Fibroblast of peridontal ligament (primary cell): Measurements from ENCODE around the gene CXXC5.
A peak's percentile ranks its signal among the peaks of the same experiment; 100 is the strongest.

Source experiments
- DNase-seq: peaks from one replicate; pipeline ENCODE4 v3.0.0-alpha.2; 2010; ENCODE audit errors: extremely low read depth

Gene CXXC5

DNA sequence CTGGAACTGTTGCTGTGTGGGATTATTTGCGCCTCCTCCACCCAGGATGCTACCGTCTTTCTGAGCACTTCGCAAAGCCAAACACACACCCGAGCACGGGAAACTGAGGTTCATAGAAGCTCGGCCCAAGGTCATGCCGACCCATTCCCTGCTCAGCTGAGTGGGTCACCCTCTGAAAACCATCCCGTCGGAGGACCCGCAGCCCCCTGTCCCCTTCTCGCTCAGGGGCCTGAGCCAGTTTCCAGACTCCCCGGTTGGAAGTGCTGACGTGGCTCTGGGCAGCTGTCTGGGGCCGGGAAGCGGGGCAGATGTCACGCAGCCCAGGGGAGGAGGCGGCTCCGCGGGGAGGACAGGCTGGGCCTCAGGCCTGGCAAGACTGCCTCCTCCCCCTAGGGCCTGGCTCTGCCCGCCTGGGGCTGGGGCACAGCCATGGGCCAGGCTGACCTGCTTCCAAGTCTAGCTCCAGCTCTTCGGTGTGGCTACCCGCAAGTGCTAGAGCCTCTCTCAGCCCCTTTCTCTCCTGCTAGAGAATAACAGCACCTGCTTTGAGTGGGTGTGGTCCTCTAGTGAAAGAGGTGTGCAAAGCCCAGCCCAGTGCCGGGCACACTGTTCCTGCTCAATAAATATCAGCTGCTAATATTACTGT lies 9.9 kb upstream of the CXXC5 start:
- peak; percentile 56 for DNase-seq

DNA sequence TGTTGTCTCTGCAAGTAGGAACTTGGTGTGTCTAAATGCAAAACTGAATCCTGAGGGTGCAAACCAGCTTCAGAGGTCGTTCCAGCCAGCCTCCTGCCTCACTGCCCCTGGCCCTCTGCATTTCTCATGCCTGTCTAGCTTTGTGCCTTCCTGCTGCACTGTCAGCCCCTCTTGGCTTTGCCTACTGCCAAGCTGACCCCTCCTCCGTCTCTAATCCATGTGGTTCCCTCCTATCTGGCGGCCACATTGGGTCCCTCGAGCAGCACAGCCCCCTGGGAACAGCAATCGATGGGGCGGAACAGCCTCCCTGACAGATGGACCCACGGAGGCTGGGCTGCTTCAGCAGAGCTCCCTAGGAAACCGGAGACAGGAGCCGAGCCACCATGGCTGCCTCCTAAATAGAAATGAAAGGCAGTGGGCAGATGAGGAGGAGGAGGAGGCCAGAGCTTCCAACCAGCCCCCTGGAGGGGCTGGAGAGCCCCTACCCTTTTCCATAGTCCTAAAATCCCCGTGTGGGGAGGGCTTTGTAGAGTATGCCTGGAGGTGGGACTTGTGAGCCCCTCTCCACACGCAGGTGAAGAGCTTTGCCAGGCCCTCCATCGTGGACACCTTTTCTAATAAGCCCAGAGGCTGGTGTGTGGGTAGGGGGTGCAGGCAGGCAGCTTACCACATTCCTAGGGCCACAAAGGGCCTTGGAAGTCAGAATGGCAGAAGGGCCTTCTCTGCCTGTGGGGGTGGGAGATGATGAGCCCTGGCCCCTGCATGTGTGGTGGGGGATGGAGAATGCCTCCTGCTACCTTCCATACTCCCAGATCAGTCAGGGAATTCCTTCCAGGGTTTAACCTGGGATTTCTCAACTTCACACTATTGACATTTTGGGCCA lies 9.2 kb upstream of the CXXC5 start:
- no peak for DNase-seq

DNA sequence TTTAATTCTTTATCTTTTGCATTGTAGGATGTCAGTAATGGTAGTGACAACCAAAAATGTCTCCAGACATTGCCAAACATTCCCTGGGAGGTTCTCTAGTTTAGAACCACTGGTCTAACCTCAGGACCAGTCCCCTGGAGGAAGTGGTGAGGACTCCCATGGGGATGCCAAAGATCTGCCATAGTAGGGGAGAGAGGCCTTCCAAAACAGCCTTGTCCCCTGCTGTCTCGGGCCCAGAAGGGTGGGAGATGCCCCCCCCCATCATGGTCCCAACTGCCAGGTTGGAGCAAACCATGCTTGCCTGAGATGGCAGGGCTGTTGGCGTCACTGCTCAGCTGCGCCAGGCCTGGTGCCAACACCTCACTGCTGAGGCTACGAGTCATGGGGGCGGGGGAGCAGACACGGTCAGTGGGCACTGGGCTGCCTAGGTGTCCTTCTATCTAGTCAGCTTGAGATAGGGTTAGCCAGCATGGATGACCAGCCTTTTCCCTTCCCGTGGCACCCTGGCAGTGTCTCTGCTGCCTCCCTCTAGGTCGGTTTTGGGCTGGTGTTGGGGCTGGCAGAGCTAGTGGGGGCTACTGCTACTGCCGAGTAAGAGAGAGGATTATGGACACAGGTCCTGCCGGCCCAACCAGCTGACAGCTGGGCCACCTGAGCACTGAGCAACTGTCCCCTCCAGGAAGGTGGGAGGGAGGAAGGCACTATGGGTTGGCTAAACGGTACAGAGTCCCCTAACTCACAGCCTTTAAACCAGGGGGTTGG lies 8.3 kb upstream of the CXXC5 start:
- peak; percentile 39 for DNase-seq

DNA sequence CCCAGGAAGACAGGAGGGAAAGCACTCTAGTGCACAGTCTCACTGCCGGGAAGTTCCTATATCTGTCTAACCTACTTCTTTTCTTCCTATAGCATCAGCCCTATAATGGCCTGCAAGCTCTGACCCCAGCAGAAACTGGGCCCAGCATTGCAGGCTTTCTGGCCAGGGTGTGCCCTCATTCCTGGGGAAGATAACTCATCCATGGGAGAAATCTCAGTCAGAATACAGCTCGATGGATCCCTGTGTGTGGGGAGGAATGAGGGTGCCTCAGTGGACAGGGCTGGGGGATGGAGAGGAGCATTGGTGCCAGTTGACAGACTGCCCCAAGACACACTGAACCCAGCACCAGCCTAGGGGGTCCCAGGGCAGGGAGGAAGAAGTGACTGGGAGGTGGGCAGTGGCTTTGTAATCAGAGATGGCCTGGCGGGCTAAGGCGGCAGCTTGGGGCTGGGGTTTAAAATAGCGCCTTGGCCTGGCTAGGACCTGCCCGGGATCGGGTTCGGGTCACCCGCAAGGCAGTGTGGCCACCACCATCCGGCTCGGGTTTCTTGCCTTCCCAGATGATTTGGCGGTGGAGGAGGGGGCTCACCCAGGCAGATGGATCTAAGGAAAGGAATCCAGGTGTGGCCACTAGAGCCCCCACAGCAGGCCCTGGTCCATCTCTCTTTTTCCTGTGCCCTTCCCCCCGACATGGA lies 7.6 kb upstream of the CXXC5 start:
- DNase-seq, result no peak

DNA sequence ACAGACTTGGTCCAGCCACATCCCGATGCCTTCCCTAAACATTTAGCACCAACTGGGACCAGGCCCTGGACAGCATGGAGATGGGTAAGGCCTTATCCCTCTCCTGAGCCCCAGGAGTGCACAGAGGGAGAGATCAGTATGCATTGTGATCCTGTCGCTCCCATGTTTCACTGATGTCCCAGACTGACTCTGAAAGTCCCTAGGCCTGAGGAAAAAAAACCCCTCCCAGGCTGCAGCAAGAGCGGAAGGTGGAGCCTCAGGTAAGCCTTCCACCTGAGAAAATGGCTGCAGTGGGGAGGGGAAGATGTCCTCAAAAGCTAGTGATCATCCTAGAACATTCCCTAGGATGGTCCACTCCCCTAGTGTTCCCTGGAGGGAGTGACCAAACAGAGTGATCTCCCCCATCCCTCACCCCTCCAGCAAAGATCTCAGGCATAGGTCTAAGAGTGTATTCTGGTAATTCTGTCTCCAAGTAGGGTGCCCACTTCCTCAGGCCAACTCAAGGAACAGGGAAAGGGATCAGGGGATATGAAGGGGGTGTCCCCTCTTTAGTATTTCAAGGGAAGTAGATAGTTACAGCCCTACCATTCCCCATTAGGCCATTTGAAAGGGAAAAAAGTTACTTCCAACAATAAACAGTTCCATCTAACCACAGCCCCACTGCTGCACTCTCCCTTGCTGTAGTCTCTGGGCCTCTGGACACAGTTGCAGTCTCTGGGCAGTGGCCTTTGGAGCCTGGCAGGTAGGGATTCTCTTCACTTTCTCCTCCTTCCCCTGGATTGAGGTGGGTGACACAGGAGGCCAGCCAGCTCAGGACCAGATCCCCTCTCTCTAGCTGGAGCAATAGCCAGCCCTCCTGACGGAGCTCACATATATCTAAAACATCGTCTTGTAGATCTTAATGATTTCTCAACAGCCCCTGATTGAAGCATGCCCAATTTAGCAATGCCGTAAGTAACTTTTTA lies 6.8 kb upstream of the CXXC5 start:
- DNase-seq, result no peak

DNA sequence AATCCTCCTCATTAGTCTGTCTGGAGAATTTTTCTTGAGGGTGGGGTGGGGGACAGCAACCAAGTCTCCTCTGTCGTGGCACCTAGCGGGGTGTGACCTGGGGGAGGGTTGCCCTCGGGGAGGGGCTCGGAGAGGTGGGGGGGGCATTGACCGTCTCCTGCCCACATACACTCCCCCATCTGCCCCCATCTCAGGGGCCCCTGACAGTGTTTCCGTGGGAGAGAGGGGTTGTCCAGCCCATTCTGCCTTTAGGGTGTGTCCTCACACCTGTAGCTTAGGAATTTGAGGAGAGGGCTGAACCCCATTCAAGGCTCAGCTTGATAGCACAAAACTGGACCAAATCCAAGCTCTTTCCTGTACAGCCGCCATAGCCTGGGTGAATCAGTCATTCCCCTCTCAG lies 5.9 kb upstream of the CXXC5 start:
- DNase-seq, result no peak

DNA sequence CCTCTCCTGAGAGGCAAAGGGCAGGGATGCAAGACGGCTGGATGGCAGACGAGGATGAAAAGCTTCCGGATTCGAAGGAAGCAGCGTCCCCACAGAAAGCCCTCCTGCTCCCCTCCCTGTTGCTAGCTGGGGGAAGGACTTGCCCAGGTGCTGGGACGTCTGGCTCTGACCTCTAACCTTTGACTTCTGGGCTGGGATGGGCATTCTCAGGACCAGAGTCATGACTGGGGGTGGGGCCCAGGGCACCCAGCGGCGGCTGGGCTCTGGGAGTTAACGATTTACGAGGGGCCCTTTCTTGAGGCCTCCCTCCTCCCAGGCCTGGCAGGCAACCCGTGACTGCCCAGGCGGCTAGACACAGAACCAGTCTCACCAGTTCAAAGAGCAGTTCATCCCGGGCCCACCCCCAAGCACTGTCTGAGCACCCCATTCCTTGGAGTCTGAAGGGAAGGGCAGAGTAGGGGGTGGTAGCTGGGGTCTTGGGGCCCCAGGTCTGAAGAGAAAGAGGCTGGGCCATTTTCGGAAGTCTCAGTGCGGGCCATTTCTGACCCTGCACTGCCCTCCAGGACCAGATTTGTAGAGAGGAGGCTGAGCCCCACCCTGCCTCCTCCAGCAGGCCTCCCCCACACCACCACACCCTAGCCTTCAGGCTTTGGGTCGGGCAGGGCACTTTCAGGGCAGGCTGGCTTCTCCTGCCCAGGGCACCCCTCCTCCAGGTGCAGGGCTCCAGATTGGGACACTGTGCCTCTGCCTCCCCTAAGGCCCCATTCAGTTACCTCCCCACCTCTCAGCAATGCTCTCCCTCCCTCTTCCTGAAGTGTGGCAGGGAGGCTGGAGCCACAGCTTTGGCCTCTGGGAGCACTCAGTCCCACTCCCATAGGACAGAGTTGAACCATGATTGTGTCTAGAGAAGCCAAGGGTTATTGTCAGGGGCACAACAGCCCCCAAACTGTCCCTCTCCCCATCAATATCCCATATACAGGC lies 5.0 kb upstream of the CXXC5 start:
- DNase-seq, result no peak

DNA sequence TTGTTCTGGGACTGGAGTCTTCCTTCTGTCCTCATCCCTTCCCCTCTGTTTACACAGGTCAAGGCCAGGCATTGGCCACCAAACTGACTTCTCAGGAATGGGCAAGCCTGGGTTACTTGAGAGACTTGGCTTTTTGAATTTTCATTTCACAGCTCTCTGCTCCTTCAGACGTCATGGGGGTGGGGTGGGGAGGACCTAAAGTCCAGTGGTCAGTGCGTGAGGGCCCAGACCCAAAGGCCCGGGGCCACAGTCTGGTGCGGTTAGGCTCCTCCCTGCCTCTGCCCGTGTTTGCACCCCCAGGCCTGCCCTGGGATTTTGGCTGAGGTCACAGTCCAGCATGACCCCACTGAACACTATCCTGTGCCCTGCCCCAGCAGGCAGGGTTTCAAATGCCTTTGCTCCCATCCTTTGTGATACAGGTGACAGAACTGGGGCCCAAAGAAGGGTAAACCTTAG lies 4.1 kb upstream of the CXXC5 start:
- no peak for DNase-seq

DNA sequence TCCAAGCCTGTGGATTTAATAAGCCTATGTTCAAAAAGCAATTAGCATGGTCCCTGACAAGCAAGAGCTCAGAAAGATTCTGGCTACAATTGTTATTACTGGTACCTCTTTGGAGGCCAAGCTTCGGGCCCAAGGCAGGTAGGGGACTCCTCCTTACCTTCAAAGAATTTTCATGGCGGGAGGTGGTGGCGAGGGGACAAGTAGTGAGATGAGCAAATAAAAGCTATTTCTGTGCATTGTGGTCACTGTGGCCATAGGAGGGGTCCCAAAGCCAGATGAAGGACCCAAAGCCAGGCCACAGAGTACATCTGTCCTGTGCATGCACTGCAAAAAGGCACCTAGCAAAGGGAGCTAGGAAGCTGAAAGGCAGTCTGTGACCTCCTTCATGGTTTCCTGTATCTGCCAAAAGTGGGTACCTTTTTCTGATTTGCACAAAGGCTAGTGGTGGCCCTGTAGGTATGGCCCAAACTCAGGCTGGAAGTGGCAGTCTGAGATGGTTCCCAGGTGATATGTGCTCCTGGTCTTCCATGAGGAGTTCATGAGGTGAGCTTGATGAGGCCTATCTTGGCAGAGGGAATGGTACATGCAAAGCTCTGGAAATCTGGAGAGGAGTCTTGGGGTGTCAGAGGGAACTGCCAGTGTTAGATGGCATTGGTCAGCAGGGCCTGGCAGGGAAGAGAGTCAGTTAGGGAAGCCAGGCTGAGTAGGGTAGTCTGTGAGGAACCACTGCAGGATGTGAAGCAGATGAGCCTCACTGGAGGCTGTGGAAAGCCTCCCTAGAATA lies 3.3 kb upstream of the CXXC5 start:
- no peak for DNase-seq

DNA sequence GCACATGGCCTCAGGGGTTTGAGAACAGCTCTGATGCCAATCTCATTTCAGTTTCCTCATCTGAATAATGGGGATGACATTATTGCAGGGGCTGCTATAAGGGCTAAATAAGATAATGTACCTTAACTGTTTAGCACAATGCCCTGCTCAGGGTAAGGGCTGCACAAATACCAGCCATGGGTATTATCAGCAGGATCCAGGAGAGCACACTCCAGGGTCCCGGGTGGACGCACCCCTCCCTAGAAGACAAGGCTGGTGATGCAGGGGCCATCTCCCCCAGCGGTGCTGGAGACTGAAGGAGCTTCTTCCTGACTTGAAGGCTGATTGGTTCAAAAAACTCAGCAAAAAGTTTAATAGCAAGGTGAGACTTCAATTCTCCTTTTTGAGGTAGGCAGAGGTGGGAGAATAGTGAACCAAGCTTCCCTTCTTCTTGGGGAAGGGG lies 2.7 kb upstream of the CXXC5 start:
- DNase-seq, result no peak

DNA sequence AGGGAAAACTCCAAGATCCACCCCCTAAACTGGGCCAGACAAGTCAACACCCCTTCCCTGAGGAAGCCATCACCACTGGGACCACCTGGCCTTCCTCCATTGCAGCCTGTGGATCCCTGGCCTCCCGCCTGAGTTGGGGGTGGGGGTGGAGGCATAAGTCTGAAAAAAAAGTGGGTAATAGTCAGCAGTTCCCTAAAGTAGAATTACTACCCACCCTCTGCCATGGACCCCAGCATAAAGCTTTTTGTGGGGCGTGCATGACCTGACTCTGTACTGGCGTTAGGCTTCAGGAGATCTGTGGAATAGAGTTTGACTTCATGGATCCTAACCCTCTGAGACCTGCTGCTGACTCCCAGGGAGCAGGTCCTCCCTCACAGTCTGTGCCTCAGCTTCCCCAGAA lies 2.0 kb upstream of the CXXC5 start:
- no peak for DNase-seq

DNA sequence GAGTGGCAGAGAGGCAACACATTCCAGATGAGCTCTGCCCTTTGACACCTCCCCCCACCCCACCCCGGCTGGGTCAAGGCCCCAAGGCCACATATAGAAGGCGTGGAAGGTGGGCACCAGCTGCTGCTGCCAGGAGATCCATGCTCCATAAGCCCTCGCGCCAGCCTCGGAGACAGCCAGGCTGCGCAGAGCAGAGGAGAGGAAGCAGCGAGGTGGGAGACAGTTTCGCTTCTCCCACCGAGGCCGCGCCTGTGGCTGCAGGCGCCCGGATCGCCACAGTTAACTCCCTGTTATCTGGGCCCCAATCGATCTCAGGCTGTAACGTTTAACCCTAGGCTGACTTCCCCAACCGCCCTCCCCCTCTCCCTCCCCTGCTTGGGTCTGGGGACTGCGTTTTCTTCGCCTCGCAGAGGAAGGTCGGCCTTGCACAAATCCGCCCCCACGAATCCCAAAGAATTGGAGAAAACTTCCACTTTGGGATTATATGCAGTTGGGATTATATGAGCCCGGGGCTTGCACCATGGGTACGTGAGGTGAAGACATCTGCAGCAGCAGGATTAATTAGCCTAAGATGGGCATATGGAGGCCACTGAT lies 1.1 kb upstream of the CXXC5 start:
- DNase-seq, result no peak

DNA sequence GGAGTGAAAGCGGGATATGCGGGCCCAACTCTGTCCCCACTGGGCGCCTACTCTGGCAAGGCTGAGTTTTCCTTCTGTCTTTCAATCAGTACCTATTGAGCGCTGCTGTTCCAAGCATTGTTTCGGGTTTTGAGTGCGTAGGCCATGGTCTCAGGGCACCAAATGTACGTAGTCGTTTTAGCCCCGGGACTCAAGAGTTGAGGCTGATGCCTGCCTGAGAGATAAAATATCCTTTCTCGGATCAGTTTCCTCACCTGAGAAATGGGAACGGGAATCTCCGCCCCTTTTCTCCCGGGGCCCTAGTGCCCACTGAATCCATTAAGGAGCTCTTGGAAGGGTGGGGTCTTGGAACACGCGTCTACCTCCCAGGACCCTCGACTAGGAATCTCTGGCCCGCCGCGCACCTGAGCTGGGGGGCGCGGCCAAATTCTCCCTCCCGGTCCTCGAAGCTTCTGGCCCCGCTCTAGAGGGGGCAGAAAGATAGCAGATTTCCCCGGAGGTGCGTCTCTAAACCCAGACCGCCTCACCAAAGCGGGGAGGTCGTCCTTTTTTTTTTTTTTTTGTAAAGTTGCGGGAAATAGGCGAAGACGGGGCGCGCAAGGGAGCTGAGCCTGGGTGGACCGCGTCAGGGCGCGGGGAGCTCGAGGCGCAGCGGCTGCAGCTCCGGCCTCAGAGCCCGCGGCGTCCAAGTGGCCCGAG lies 494 bp upstream of the CXXC5 start:
- no peak for DNase-seq

DNA sequence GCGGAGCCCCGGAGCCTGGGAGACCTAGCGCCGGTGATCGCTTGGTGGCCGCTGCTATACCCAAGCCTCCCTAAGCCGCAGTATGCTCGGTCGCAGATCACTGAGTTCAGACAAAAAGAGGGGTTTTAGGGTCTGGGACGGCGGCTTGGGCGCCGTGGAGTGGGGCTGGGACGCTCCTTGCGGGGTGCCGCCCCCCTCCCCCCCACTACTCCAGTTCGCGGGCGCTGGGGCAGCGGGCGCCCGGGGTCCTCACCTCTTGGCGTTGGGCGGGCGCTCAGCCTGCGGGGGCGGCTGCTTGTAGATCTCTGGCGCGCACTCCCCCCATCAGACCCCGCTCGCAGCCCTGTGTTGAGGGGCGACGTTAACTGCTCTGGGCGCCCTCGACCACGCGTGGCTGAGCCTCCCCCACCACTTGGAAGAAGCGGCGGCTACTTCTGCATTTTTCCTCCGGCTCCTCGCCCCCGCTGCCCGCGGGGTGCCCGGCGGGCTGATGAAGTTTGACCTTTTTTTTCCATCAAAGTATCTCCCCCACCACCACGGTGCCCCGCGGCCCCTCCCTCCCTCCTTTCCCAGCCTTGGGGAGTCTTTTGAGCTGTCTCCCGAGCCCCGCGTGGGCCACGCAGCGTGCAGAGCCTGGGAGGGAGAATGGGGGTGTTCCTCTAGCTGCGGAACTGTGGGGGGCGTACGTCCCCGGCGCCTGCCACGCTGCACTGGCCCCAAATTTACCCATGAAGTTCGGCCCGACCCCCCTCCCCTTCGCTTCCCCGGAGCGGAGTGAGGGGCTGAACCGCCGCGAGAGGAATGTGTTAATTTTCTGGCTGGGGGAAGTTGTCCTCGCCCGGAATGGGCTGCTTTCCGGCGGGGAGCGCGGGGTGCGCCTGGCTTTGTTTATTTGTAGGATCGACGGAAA lies 1.2 kb downstream of the CXXC5 start:
- no peak for DNase-seq

DNA sequence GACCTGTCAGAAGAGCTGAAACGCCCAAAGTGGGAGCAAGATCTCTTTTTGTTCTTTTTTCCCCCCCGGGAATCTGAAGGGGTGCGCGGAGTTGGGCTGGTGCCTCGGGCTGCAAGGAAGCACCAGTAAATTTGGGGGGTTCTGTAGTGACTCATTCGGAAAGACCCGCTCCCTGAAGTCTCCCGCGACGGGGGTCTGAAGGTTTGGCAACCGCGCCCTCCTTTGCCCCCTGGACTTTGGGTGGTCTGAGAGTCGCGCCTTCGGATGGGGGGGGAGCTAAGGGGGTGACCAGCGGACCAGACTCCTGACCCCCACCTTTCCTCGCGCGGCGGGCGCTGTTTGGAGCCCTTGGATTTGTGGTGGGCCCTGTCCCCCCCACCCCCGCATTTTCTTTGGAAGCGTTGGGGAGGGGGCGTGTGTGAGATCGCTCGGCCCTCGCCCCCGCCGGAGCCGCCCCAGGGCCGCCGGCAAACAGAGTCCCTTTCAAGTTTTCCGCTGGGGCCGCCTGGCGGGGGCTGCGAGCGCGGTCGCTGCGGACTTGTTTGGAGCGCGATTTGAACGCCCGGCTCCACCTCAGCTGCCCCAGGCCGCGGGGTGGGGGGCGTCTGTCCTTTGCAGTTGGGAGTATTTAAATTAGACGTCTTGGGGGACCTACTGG lies 2.0 kb downstream of the CXXC5 start:
- DNase-seq, result no peak

DNA sequence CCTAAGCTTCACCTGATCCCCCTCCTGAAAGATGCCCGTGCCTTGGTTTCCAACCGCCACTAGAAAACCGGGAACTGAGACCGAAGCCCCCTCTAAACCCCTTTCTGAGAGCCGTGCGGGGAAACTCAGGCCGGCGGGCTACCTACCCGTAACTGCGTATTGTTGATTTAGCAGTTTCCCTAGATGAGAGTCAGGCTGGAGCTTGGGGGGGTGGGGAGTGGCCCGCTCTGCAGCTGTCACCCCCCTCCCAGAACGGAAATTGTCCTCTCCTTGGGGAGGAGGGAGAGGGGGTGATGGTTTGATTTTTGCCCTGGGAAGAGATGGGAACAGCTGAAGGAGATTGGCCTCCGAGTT lies 2.5 kb downstream of the CXXC5 start:
- DNase-seq, result no peak
